H1 (cell line): ENCODE measurements around the gene NFX1. TPM values are rescaled to one million over a fixed set of nuclear protein-coding genes. Genes with fewer than 3 reads are reported as not detected.

Experiments
- CTCF ChIA-PET: fragments of 300-600 bp; sonication (Branson Sonifier 250); formaldehyde crosslinking; loops from one replicate; lab custom pipeline; 2021; ENCODE audit not compliant: partially characterized antibody; lab: Charles Lee
- POLR2A ChIA-PET: fragments of 300-600 bp; sonication (Branson Sonifier 250); formaldehyde crosslinking; loops from one replicate; lab custom pipeline; 2021; ENCODE audit warnings: inconsistent platforms; ENCODE audit not compliant: partially characterized antibody; lab: Charles Lee
- DNase-seq, 2 experiments: peaks; one replicate each; pipeline versions ENCODE4 v3.0.0 to v3.0.0-alpha.2; 2010 to 2022; ENCODE audit warnings: low spot score in 2 of 2, low read depth in 1 of 2, mixed read lengths in 1 of 2
- FAIRE-seq: peaks from 2 replicates; lab custom pipeline; 2011; peaks lifted over from hg19 to GRCh38; lab: Jason Lieb, UNC
- H2AFZ ChIP-seq: 2 replicates; pipeline ENCODE4 v1.8.1; 2012; ENCODE audit warnings: low read length, inconsistent platforms
- H2AK5ac ChIP-seq: 2 replicates; pipeline ENCODE4 v1.6.1; 2013; ENCODE audit warnings: low read depth, low read length
- H2BK120ac ChIP-seq: replicated peaks from 2 replicates; pipeline ENCODE3; 2013; ENCODE audit warnings: low read depth, low read length, inconsistent platforms
- H2BK12ac ChIP-seq: 2 replicates; pipeline ENCODE4 v1.6.1; 2013; ENCODE audit warnings: low read depth, low read length
- H2BK15ac ChIP-seq: 2 replicates; pipeline ENCODE4 v1.6.1; 2013; ENCODE audit warnings: low read length
- H2BK20ac ChIP-seq: 2 replicates; pipeline ENCODE4 v1.6.1; 2013; ENCODE audit warnings: low read length
- H2BK5ac ChIP-seq: 2 replicates; pipeline ENCODE4 v1.6.1; 2013; ENCODE audit warnings: low read depth, low read length
- H3K14ac ChIP-seq: 2 replicates; pipeline ENCODE4 v1.6.1; 2013; ENCODE audit warnings: inconsistent platforms; ENCODE audit not compliant: insufficient read length
- H3K18ac ChIP-seq: 2 replicates; pipeline ENCODE4 v1.6.1; 2013; ENCODE audit warnings: low read length; ENCODE audit errors: extremely low read depth
- H3K23ac ChIP-seq: 2 replicates; pipeline ENCODE4 v1.6.1; 2013; ENCODE audit warnings: inconsistent platforms; ENCODE audit not compliant: insufficient read length
- H3K23me2 ChIP-seq: 2 replicates; pipeline ENCODE4 v1.6.1; 2013; ENCODE audit warnings: low read depth, low read length
- H3K27ac ChIP-seq: 2 replicates; pipeline ENCODE4 v1.6.1; 2011; ENCODE audit warnings: low read depth, low read length, inconsistent platforms
- H3K27me3 ChIP-seq, 4 experiments: replicated peaks in 1 of 4; 1 replicate in 1 of 4; 2 replicates in 3 of 4; pipeline versions ENCODE4 v1.6.1 to v1.8.1; 2011 to 2013; ENCODE audit warnings: low read length in 3 of 4, mild to moderate bottlenecking in 3 of 4, inconsistent platforms in 2 of 4, mixed read lengths in 2 of 4, moderate library complexity in 1 of 4; ENCODE audit not compliant: control insufficient read depth in 3 of 4, insufficient read depth in 3 of 4; ENCODE audit errors: extremely low read depth in 1 of 4
- H3K36me3 ChIP-seq, 4 experiments: 2 replicates each; pipeline versions ENCODE4 v1.6.1 to v1.8.1; 2011 to 2013; ENCODE audit warnings: mild to moderate bottlenecking in 4 of 4, low read length in 3 of 4, moderate library complexity in 2 of 4, control low read depth in 1 of 4, inconsistent platforms in 1 of 4; ENCODE audit not compliant: insufficient read depth in 4 of 4, control insufficient read depth in 2 of 4
- H3K4ac ChIP-seq: replicated peaks from 2 replicates; pipeline ENCODE3; 2013; ENCODE audit warnings: low read length, low read depth, mixed read lengths, inconsistent platforms; ENCODE audit not compliant: insufficient read length
- H3K4me1 ChIP-seq, 4 experiments: replicated peaks in 1 of 4; 1 replicate in 1 of 4; 2 replicates in 3 of 4; pipeline versions ENCODE4 v1.6.1 to v1.8.1; 2011 to 2013; ENCODE audit warnings: low read length in 3 of 4, inconsistent platforms in 2 of 4, mixed read lengths in 1 of 4; ENCODE audit not compliant: insufficient read depth in 4 of 4, control insufficient read depth in 3 of 4
- H3K4me2 ChIP-seq, 2 experiments: 2 replicates each; pipeline versions ENCODE4 v1.6.1 to v1.8.1; 2011 to 2013; ENCODE audit warnings: low read depth in 2 of 2, low read length in 2 of 2, control low read depth in 1 of 2, inconsistent platforms in 1 of 2, mild to moderate bottlenecking in 1 of 2; ENCODE audit not compliant: insufficient read depth in 1 of 2
- H3K4me3 ChIP-seq, 4 experiments: fragments of 200-600, 300-600 bp in 1 of 4; sonication (generic), shearing (Covaris generic), sonication (Bioruptor Twin) in 1 of 4; 2 replicates each; pipeline versions ENCODE4 v1.5.1 to v1.8.1; 2011 to 2016; ENCODE audit warnings: low read length in 4 of 4, low read depth in 3 of 4, control low read depth in 2 of 4, inconsistent platforms in 2 of 4, mild to moderate bottlenecking in 2 of 4, mixed read lengths in 1 of 4, moderate library complexity in 1 of 4; ENCODE audit not compliant: insufficient read depth in 2 of 4; ENCODE audit errors: extremely low read depth in 1 of 4
- H3K56ac ChIP-seq: replicated peaks from 2 replicates; pipeline ENCODE3; 2013; ENCODE audit warnings: low read depth, mild to moderate bottlenecking, mixed read lengths, low read length, inconsistent platforms; ENCODE audit not compliant: insufficient read length
- H3K79me1 ChIP-seq: 2 replicates; pipeline ENCODE4 v1.6.1; 2013; ENCODE audit warnings: low read depth, low read length, control low read depth
- H3K79me2 ChIP-seq, 2 experiments: 2 replicates each; pipeline versions ENCODE4 v1.6.1 to v1.8.1; 2012 to 2013; ENCODE audit warnings: low read length in 2 of 2, mild to moderate bottlenecking in 2 of 2, inconsistent platforms in 1 of 2; ENCODE audit not compliant: insufficient read depth in 2 of 2, control insufficient read depth in 1 of 2
- H3K9ac ChIP-seq, 4 experiments: replicated peaks in 1 of 4; 1 replicate in 1 of 4; 2 replicates in 3 of 4; pipeline versions ENCODE4 v1.6.1 to v1.8.1; 2011 to 2013; ENCODE audit warnings: low read depth in 3 of 4, low read length in 3 of 4, control low read depth in 2 of 4, mild to moderate bottlenecking in 2 of 4, moderate library complexity in 2 of 4, inconsistent platforms in 1 of 4; ENCODE audit errors: extremely low read depth in 1 of 4
- H3K9me3 ChIP-seq, 2 experiments: 2 replicates each; pipeline versions ENCODE4 v1.6.1 to v1.8.1; 2012 to 2013; ENCODE audit warnings: mild to moderate bottlenecking in 2 of 2, moderate library complexity in 2 of 2, control low read depth in 1 of 2, inconsistent platforms in 1 of 2, low read depth in 1 of 2, low read length in 1 of 2, mixed read lengths in 1 of 2; ENCODE audit not compliant: insufficient read depth in 2 of 2
- H4K20me1 ChIP-seq, 2 experiments: replicated peaks in 1 of 2; 2 replicates each; pipeline versions ENCODE3 to v1.8.1; 2011 to 2013; ENCODE audit warnings: inconsistent platforms in 2 of 2, low read length in 2 of 2, mild to moderate bottlenecking in 1 of 2; ENCODE audit not compliant: insufficient read depth in 2 of 2, control insufficient read depth in 1 of 2
- H4K5ac ChIP-seq: 2 replicates; pipeline ENCODE4 v1.6.1; 2013; ENCODE audit warnings: low read length, low read depth, mixed read lengths, inconsistent platforms; ENCODE audit not compliant: insufficient read length
- H4K8ac ChIP-seq: 2 replicates; pipeline ENCODE4 v1.8.0; 2013; ENCODE audit warnings: mild to moderate bottlenecking, moderate library complexity, low read length, inconsistent platforms; ENCODE audit not compliant: insufficient read depth; ENCODE audit errors: extremely low read depth
- H4K91ac ChIP-seq: replicated peaks from 2 replicates; pipeline ENCODE3; 2013; ENCODE audit warnings: low read length, mixed read lengths, inconsistent platforms; ENCODE audit not compliant: insufficient read length
- BCL11A ChIP-seq, 2 experiments: IDR thresholded peaks; one replicate each; pipeline ENCODE4 v1.6.1; 2011; ENCODE audit warnings: low read depth in 2 of 2, low read length in 2 of 2, mild to moderate bottlenecking in 2 of 2
- JUN ChIP-seq: IDR thresholded peaks from 2 replicates; pipeline ENCODE4 v1.6.1; 2011; ENCODE audit warnings: low read depth, mild to moderate bottlenecking, improper control_type of control experiment, low read length
- NANOG ChIP-seq: IDR thresholded peaks from 2 replicates; pipeline ENCODE4 v1.6.1; 2011; ENCODE audit warnings: low read length, low read depth, mild to moderate bottlenecking, inconsistent platforms; ENCODE audit not compliant: insufficient read depth, poor library complexity, severe bottlenecking
- SAP30 ChIP-seq: fragments of 300-600 bp; sonication (generic); IDR thresholded peaks from 2 replicates; pipeline ENCODE4 v1.7.1; 2012; ENCODE audit warnings: low read length, moderate library complexity, mild to moderate bottlenecking, inconsistent platforms; ENCODE audit not compliant: insufficient read depth, insufficient replicate concordance
- SIN3A ChIP-seq, 2 experiments: IDR thresholded peaks in 1 of 2; conservative IDR thresholded peaks in 1 of 2; 2 replicates each; pipeline ENCODE4 v1.6.1; 2011 to 2012; ENCODE audit warnings: low read length in 2 of 2, improper control_type of control experiment in 1 of 2, low read depth in 1 of 2, mild to moderate bottlenecking in 1 of 2
- WGBS, 2 experiments: shearing (Covaris generic) in 1 of 2; methylation state at CpG; one replicate each; pipeline versions ENCODE4 v1.1.6 to v1.1.7; 2013 to 2015; ENCODE audit warnings: low lambda C conversion rate in 2 of 2, mixed read lengths in 2 of 2, inconsistent platforms in 1 of 2, low coverage in 1 of 2, missing lambda C conversion rate in 1 of 2; ENCODE audit not compliant: insufficient replicate concordance in 2 of 2, insufficient coverage in 1 of 2, insufficient read length in 1 of 2; ENCODE audit errors: extremely low coverage in 1 of 2, missing lambda C conversion rate in 1 of 2; 5-methylcytosine and 5-hydroxymethylcytosine counted together
- polyA plus RNA-seq, 7 experiments: library from polyadenylated mRNA; depleted of rRNA in 3 of 7; stranded (reverse) in 5 of 7; unstranded in 2 of 7; fragments of >200 nt in 5 of 7; fragments of 200-250 nt in 2 of 7; gene quantifications; 1 replicate in 5 of 7; 2 replicates in 1 of 7; 4 replicates in 1 of 7; pipeline versions ENCODE4 v1.2.1 to v1.2.3, GENCODE V29; 2011 to 2013; ENCODE audit warnings: missing spikeins in 2 of 7, mixed read lengths in 2 of 7
- total RNA-seq: library from RNA; stranded (reverse); fragmentation: NEBNext Ultra II Directional; extraction: Animal tissue kit (Norgen Biotek cat#: 25700); gene quantifications from 2 replicates; pipeline ENCODE4 v1.2.1, GENCODE V29; 2021

The NFX1 gene
- total and polyA plus RNA-seq, 2 of the 8 experiments (the other 6 are each of a cell fraction or from before 2014, with no cell fraction given), result 19.4 to 28.4 TPM

DNA sequence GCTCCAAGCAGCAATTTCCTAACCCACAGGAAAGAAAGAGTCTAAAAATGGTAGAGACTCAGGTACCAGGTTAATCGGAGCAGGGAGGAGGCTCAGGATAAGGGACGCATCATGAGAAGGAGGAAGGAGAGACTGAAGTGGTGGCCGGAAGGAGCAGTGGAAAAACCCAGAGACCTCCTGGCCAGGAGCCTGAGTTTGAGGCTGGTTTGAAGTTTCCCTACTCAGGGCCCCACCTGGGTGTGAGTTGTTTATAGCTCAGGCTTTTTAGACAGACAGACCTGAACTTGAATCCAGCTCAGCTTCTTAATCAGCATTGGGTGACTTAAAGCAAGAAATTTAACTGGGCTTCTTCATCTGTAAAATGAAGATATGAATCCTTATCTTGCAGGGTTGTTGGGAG is 124.0 kb downstream of the NFX1 start:
- H3K56ac ChIP-seq, result no peak overlapping the region
- H3K18ac ChIP-seq, result no peak overlapping the region
- peaks cover 0 to 4% (median 3%) of the 10 kb centered on the region in 4 experiments; a peak in 2 of 7 replicates for H3K4me1 ChIP-seq
- no peak overlapping the region for H4K5ac ChIP-seq
- H3K27me3 ChIP-seq, result no peaks in the 10 kb centered on the region
- no peak overlapping the region for H3K4ac ChIP-seq
- H3K9me3 ChIP-seq, result no peaks in the 10 kb centered on the region
- H3K79me2 ChIP-seq, result no peaks in the 10 kb centered on the region
- no peak overlapping the region for H4K8ac ChIP-seq
- FAIRE-seq, result no peak
- H3K79me1 ChIP-seq, result no peaks in the 10 kb centered on the region
- no peak overlapping the region for H2BK12ac ChIP-seq
- no peak overlapping the region for H3K23ac ChIP-seq
- 90% methylated on average over 3 of the region's 3 CpGs; no CpG with 5 or more reads in 1 of the 2 experiments for WGBS, 2 experiments
- no peaks in the 10 kb centered on the region for H3K36me3 ChIP-seq
- CTCF ChIA-PET, result interaction anchor here (1.0 to 9.5 kb wide), 12 partner anchors 10 to 113 kb away, joined by 3 to 134 read pairs (median 15); partner anchors contain the start of genes AQP3, AQP7 and NOL6
- H3K27ac ChIP-seq, result no peak overlapping the region
- no peak overlapping the region for H3K9ac ChIP-seq
- no peaks in the 10 kb centered on the region for H3K23me2 ChIP-seq
- H2BK15ac ChIP-seq, result no peak overlapping the region
- H3K4me3 ChIP-seq, result no peak overlapping the region
- DNase-seq, result no peak
- H4K91ac ChIP-seq, result no peak overlapping the region
- no peaks in the 10 kb centered on the region for H4K20me1 ChIP-seq
- TF ChIP-seq NANOG (no peak), BCL11A (IDR thresholded peaks at IDR 0.05; ENCODE audit: low read depth in 2 of 2, low read length in 2 of 2) (no peak), SAP30 (no peak), SIN3A (conservative IDR thresholded peaks at IDR 0.05 in 1 of 2, IDR thresholded peaks at IDR 0.05 in 1 of 2; ENCODE audit: low read depth in 1 of 2, low read length in 2 of 2) (no peak), JUN (no peak)
- TF ChIP-seq, all 59 proteins: peak for 0
- H3K14ac ChIP-seq, result no peak overlapping the region
- no peak overlapping the region for H3K4me2 ChIP-seq
- POLR2A ChIA-PET, result no interaction called here
- no peak overlapping the region for H2BK5ac ChIP-seq
- no peak overlapping the region for H2BK20ac ChIP-seq
- H2BK120ac ChIP-seq, result no peak overlapping the region
- no peak overlapping the region for H2AK5ac ChIP-seq
- no peak overlapping the region for H2AFZ ChIP-seq
